Smooth muscle cell of the coronary artery (primary cell): ENCODE data around the gene IFT20. TPM values are rescaled to one million over a fixed set of nuclear protein-coding genes. Genes with fewer than 3 reads are reported as not detected.

Experiments
- total RNA-seq: library from RNA; depleted of rRNA; stranded (reverse); fragments of >200 nt; gene quantifications from 2 replicates; pipeline ENCODE4 v1.2.3, GENCODE V29; 2014; ENCODE audit warnings: low replicate concordance

Gene IFT20
- 63.4 and 77.0 TPM in 2 replicates for total RNA-seq

GRCh38 chr17:28335201-28335958 lies at the start of gene IFT20, which contains the start of gene TNFAIP1:
IFT20 (minus strand) TSS chr17:28335472; CDS start chr17:28331985, 3,487 bp downstream.
TNFAIP1 (plus strand) TSS chr17:28335761; CDS start chr17:28339522, 3,761 bp downstream.

GRCh38 chr17:28371245-28372202 lies 36.3 kb upstream of the IFT20 start, which contains the start of gene SARM1:
SARM1 (plus strand) TSS chr17:28371694; CDS start chr17:28372033, 339 bp downstream.

GRCh38 chr17:28370035-28370743 lies 34.9 kb upstream of the IFT20 start, which contains the start of gene VTN:
VTN (minus strand) TSS chr17:28370307; CDS start chr17:28370203, 104 bp downstream.

GRCh38 chr17:28364665-28365363 lies 29.5 kb upstream of the IFT20 start, which contains the start of gene SEBOX:
SEBOX (minus strand) TSS chr17:28365199; CDS start chr17:28365151, 48 bp downstream.

GRCh38 chr17:28357061-28357900 lies 22.0 kb upstream of the IFT20 start, which contains the start of gene POLDIP2:
POLDIP2 (minus strand) TSS chr17:28357527; CDS start chr17:28357448, 79 bp downstream.

GRCh38 chr17:28318759-28319597 lies 16.3 kb downstream of the IFT20 start, which contains the start of gene TMEM97:
TMEM97 (plus strand) TSS chr17:28319200; CDS start chr17:28319240, 40 bp downstream.

Other genes starting within 250 kb of the IFT20 start
- gene TMEM97, start 16.3 kb downstream of the IFT20 start, total RNA-seq = 5.7 and 12.0 TPM in 2 replicates
- gene TNFAIP1, start 289 bp upstream of the IFT20 start, total RNA-seq = 28.1 and 47.7 TPM in 2 replicates
- gene POLDIP2, start 22.1 kb upstream of the IFT20 start, total RNA-seq = 42.0 and 70.8 TPM in 2 replicates
- not detected in 2 replicates for gene SEBOX, start 29.7 kb upstream of the IFT20 start, total RNA-seq
- gene VTN, start 34.8 kb upstream of the IFT20 start, total RNA-seq = 0.35 and 1.9 TPM in 2 replicates
- 3.6 and 6.6 TPM in 2 replicates for gene SARM1, start 36.2 kb upstream of the IFT20 start, total RNA-seq
- gene SLC46A1, start 70.7 kb upstream of the IFT20 start, total RNA-seq = 4.3 and 6.8 TPM in 2 replicates
- gene SLC13A2, start 138.2 kb upstream of the IFT20 start, total RNA-seq = not detected in 2 replicates
- not detected in 2 replicates for gene FOXN1, start 170.9 kb upstream of the IFT20 start, total RNA-seq
- gene UNC119, start 217.2 kb upstream of the IFT20 start, total RNA-seq = 13.7 and 22.3 TPM in 2 replicates
- gene PIGS, start 236.1 kb upstream of the IFT20 start, total RNA-seq = 48.4 and 53.0 TPM in 2 replicates
- gene ALDOC, start 241.4 kb upstream of the IFT20 start, total RNA-seq = 54.3 and 98.8 TPM in 2 replicates